OCI-LY7 (cell line): Measurements from ENCODE around the gene ARGLU1. TPM values are rescaled to one million over a fixed set of nuclear protein-coding genes. Genes with fewer than 3 reads are reported as not detected.

Experiments
- BruUV-seq: library from RNA; stranded (reverse); fragments of 400-500 nt; replicated peaks from 2 replicates; lab custom pipeline; 2021; lab: Mats Ljungman, UMichigan
- CTCF ChIA-PET: fragments of 300-600 bp; sonication (Branson Sonifier 250); formaldehyde crosslinking; loops from one replicate; lab custom pipeline; 2022; ENCODE audit warnings: antibody characterized with exemption; ENCODE audit not compliant: unreplicated experiment; lab: Charles Lee
- POLR2A ChIA-PET: fragments of 300-600 bp; sonication (Branson Sonifier 250); formaldehyde crosslinking; loops from one replicate; lab custom pipeline; 2022; ENCODE audit warnings: antibody characterized with exemption; lab: Charles Lee
- DNase-seq: peaks from one replicate; pipeline ENCODE4 v3.0.0-alpha.2; 2015; ENCODE audit warnings: low spot score
- H2AFZ ChIP-seq: fragments of 200-600 bp; sonication (generic), shearing (Covaris generic); 2 replicates; pipeline ENCODE4 v1.6.1; 2014; ENCODE audit warnings: mild to moderate bottlenecking, antibody characterized with exemption, low read length, moderate library complexity
- H3K27ac ChIP-seq: fragments of 200-600 bp; sonication (generic); 2 replicates; pipeline ENCODE4 v1.5.1; 2014; ENCODE audit warnings: mixed run types, low read depth, mild to moderate bottlenecking, moderate library complexity, low read length, inconsistent platforms; ENCODE audit not compliant: poor library complexity, severe bottlenecking
- H3K36me3 ChIP-seq: fragments of 200-600 bp; sonication (generic); 2 replicates; pipeline ENCODE4 v1.6.1; 2014; ENCODE audit warnings: mild to moderate bottlenecking, antibody characterized with exemption, low read length, moderate library complexity, mixed read lengths; ENCODE audit not compliant: insufficient read depth
- H3K4me1 ChIP-seq: fragments of 200-600 bp; sonication (generic); 2 replicates; pipeline ENCODE4 v1.5.1; 2014; ENCODE audit warnings: mild to moderate bottlenecking, low read length; ENCODE audit not compliant: insufficient read depth, poor library complexity, severe bottlenecking
- H3K4me2 ChIP-seq: fragments of 200-600 bp; sonication (generic); 2 replicates; pipeline ENCODE4 v1.6.1; 2014; ENCODE audit warnings: mild to moderate bottlenecking, low read length
- H3K4me3 ChIP-seq: fragments of 200-600 bp; sonication (generic); 2 replicates; pipeline ENCODE4 v1.5.1; 2014; ENCODE audit warnings: mild to moderate bottlenecking, low read depth, low read length; ENCODE audit not compliant: poor library complexity, severe bottlenecking
- H3K79me2 ChIP-seq: fragments of 200-600 bp; sonication (generic); 2 replicates; pipeline ENCODE4 v1.6.1; 2016; ENCODE audit warnings: low read depth, mild to moderate bottlenecking, low read length, moderate library complexity, mixed read lengths; ENCODE audit not compliant: insufficient read depth
- H3K9me2 ChIP-seq: fragments of 200-600 bp; sonication (generic); 2 replicates; pipeline ENCODE4 v1.6.1; 2016; ENCODE audit warnings: mild to moderate bottlenecking, low read length, mixed read lengths; ENCODE audit not compliant: insufficient read depth
- H3K9me3 ChIP-seq: fragments of 200-600 bp; sonication (generic); 2 replicates; pipeline ENCODE4 v1.6.1; 2014; ENCODE audit warnings: mild to moderate bottlenecking, mixed run types, low read length, mixed read lengths
- H4K20me1 ChIP-seq: fragments of 200-600 bp; sonication (generic); 2 replicates; pipeline ENCODE4 v1.6.1; 2014; ENCODE audit warnings: mild to moderate bottlenecking, antibody characterized with exemption, low read length, moderate library complexity, mixed read lengths; ENCODE audit not compliant: insufficient read depth
- EZH2phosphoT487 ChIP-seq: fragments of 200-600 bp; sonication (generic); IDR thresholded peaks from 2 replicates; pipeline ENCODE4 v1.6.1; 2018; ENCODE audit warnings: low read depth, borderline replicate concordance, mild to moderate bottlenecking, mixed run types, antibody characterized with exemption, low read length, moderate library complexity, mixed read lengths
- intact Hi-C: fragments of 100-400 bp; cut with micrococcal nuclease; formaldehyde crosslinking; loops from one replicate; pipeline ENCODE4 v1.10.0; 2022; ENCODE audit not compliant: unreplicated experiment
- total RNA-seq, 2 experiments: library from RNA; depleted of rRNA in 1 of 2; stranded (reverse); fragments of >200 nt in 1 of 2; shearing (Covaris generic) in 1 of 2; gene quantifications; 2 replicates each; pipeline ENCODE4 v1.2.3, GENCODE V29; 2014 to 2022
- TF ChIP-seq, protein P1 (sequence below): fragments of 200-600 bp; sonication (generic); conservative IDR thresholded peaks from 2 replicates; pipeline ENCODE4 v1.5.1; 2014; ENCODE audit warnings: mild to moderate bottlenecking, antibody characterized with exemption, low read length, moderate library complexity, mixed read lengths

The ARGLU1 gene
- total RNA-seq, 2 experiments from 2014 or later: 71.6 to 71.9 TPM

DNA sequence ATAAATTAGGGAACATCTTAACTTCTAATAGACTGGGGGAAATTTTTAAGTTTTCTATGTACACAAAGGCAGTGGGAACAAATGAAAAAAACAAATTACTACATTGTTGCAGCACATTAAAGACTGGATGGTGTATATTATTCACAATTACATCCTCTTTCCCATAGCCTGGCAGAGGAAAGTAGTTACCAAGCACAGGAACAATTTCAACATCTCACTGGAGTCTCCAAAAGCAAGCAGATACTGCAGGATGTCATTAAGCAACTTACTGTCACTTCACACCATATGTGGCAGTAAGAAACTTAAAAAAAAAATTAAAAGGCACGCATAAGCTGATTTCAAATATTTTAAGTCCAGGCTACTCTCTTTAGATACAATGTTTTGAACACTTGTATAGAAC, 26.1 kb downstream of the ARGLU1 start:
- POLR2A ChIA-PET: interaction anchor here (0.6 to 1.0 kb wide), 3 partner anchors 24 to 536 kb away, joined by 3 to 4 read pairs (median 3); no protein-coding TSS in a partner anchor
- CTCF ChIA-PET: interaction anchor here (0.6 kb wide), 1 partner anchor 39 kb away, joined by 3 read pairs; no protein-coding TSS in a partner anchor

DNA sequence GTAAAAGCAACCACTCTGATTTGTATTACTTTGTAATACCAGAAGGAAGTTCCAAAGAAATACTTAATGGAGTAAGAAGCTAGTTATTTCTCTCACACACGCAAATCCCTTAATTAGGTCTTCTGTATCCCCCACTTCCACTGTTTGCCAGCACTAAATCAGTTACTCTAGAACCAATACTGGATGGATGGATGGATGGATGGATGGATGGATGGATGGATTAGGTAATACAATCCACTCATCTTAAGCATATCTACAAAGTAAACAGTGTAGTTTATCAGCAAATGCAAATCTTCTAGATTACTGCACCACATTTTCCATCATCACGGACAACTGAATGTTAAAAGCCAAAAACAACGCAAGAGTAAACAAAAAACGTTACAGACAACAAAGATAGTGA, 27.3 kb downstream of the ARGLU1 start:
- Histone ChIP-seq H3K9me2 (no peaks in the 10 kb centered on the region), H3K27ac (no peak overlapping the region), H2AFZ (no peak overlapping the region), H3K79me2 (peaks cover 11% of the 10 kb centered on the region; the same call in 1 of the 2 replicates), H3K36me3 (peaks cover 42% of the 10 kb centered on the region), H3K9me3 (no peaks in the 10 kb centered on the region), H3K4me2 (no peak overlapping the region), H4K20me1 (peaks cover 10% of the 10 kb centered on the region; the same call in 1 of the 2 replicates), H3K4me1 (no peaks in the 10 kb centered on the region), H3K4me3 (no peak overlapping the region)
- ChIA-PET CTCF (no interaction called here), POLR2A (no interaction called here)
- DNase-seq: no peak
- intact Hi-C loops: no loop called here
- TF ChIP-seq, protein P1, sequence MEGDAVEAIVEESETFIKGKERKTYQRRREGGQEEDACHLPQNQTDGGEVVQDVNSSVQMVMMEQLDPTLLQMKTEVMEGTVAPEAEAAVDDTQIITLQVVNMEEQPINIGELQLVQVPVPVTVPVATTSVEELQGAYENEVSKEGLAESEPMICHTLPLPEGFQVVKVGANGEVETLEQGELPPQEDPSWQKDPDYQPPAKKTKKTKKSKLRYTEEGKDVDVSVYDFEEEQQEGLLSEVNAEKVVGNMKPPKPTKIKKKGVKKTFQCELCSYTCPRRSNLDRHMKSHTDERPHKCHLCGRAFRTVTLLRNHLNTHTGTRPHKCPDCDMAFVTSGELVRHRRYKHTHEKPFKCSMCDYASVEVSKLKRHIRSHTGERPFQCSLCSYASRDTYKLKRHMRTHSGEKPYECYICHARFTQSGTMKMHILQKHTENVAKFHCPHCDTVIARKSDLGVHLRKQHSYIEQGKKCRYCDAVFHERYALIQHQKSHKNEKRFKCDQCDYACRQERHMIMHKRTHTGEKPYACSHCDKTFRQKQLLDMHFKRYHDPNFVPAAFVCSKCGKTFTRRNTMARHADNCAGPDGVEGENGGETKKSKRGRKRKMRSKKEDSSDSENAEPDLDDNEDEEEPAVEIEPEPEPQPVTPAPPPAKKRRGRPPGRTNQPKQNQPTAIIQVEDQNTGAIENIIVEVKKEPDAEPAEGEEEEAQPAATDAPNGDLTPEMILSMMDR: no peak
- no peak for TF ChIP-seq EZH2phosphoT487
- BruUV-seq: no TSS peak

More for the DNA sequence above, 26.1 kb downstream of the ARGLU1 start:
- H3K27ac ChIP-seq: no peak overlapping the region
- no peaks in the 10 kb centered on the region for H3K4me1 ChIP-seq
- no peak overlapping the region for H3K4me2 ChIP-seq
- no TSS peak for BruUV-seq
- TF ChIP-seq, protein P1: no peak
- TF ChIP-seq EZH2phosphoT487: no peak
- DNase-seq: no peak
- no peak overlapping the region for H3K4me3 ChIP-seq
- intact Hi-C loops: no loop called here
- no peak overlapping the region for H2AFZ ChIP-seq
- no peaks in the 10 kb centered on the region for H3K9me3 ChIP-seq
- peaks cover 52% of the 10 kb centered on the region for H3K36me3 ChIP-seq
- H3K9me2 ChIP-seq: no peaks in the 10 kb centered on the region
- H3K79me2 ChIP-seq: peaks cover 23% of the 10 kb centered on the region; the same call in 1 of the 2 replicates
- H4K20me1 ChIP-seq: peaks cover 10% of the 10 kb centered on the region; the same call in 1 of the 2 replicates

DNA sequence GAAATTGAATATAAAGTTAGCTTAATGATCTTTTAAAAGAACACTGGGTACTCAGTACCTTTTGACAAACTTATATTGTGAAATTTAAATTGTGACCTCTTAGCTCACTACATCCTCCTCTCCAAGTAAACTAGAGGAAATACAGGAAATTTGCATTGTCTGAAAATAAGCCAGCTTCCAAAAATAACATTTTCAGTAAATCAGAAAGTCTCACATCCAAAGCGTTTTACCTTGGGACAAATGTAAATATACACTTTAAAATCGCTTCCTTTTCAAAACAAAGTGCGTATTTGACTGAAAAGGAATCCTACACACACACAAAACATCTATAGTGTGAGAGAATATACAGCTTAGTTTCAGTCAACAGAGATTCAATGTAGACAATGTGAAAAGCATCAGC, 30.4 kb downstream of the ARGLU1 start:
- CTCF ChIA-PET: no interaction called here
- POLR2A ChIA-PET: interaction anchor here (0.5 kb wide), 1 partner anchor 268 kb away, joined by 4 read pairs; no protein-coding TSS in a partner anchor
- H4K20me1 ChIP-seq: 0 out of 2 replicates have a peak, but pooled peaks cover 5% of the 10 kb centered on the region
- H3K9me2 ChIP-seq: no peaks in the 10 kb centered on the region
- H3K36me3 ChIP-seq: peaks cover 21% of the 10 kb centered on the region
- H3K4me3 ChIP-seq: no peak overlapping the region
- no peaks in the 10 kb centered on the region for H3K79me2 ChIP-seq
- H2AFZ ChIP-seq: no peak overlapping the region
- no peaks in the 10 kb centered on the region for H3K4me1 ChIP-seq
- intact Hi-C loops: loop anchor here (2.0 kb wide), 2 partner anchors 381 to 587 kb away; no protein-coding TSS in a partner anchor
- H3K4me2 ChIP-seq: no peak overlapping the region
- TF ChIP-seq, protein P1: no peak
- TF ChIP-seq EZH2phosphoT487: no peak
- no peak for DNase-seq
- no peak overlapping the region for H3K27ac ChIP-seq
- BruUV-seq: no TSS peak
- H3K9me3 ChIP-seq: no peaks in the 10 kb centered on the region
